ENCODE results near the gene CDC45. TPM values are rescaled to one million over a fixed set of nuclear protein-coding genes. Genes with fewer than 3 reads are reported as not detected.

Gene CDC45
- total RNA-seq, 1 donor from 2014 or later: 6.2 TPM

DNA sequence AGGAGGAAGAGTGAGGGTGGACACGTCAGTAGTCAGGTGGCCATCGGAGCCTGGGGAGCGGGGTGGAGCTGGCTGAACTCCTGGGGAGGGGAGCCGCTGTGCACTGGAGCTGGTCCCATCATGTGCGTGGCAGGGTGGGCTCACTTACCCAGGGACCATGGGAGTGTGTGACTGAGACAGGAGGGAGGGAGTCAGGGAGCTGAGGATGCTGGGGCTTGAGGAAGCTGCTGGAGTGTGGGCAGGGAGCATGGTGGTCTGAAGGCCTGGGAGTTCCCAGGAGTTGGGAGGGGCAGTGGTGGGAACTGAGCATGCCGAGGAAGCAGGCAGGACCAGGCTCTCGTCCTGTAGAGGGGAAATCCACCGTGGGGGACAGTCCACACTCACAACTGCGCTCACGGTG lies 26.5 kb downstream of the CDC45 start:
- Mint-ChIP-seq H3K4me1 (ENCODE audit: unreplicated experiment) (no peaks in the 10 kb centered on the region), H3K36me3 (ENCODE audit: low read depth, unreplicated experiment) (no peaks in the 10 kb centered on the region), H3K27me3 (ENCODE audit: unreplicated experiment) (peaks cover 1% of the 10 kb centered on the region), H3K4me3 (ENCODE audit: unreplicated experiment) (no peak overlapping the region), H3K9me3 (ENCODE audit: unreplicated experiment) (no peaks in the 10 kb centered on the region), H3K27ac (ENCODE audit: unreplicated experiment) (no peak overlapping the region)
- DNase-seq (ENCODE audit: low spot score): no peak
- TF ChIP-seq, protein P1, sequence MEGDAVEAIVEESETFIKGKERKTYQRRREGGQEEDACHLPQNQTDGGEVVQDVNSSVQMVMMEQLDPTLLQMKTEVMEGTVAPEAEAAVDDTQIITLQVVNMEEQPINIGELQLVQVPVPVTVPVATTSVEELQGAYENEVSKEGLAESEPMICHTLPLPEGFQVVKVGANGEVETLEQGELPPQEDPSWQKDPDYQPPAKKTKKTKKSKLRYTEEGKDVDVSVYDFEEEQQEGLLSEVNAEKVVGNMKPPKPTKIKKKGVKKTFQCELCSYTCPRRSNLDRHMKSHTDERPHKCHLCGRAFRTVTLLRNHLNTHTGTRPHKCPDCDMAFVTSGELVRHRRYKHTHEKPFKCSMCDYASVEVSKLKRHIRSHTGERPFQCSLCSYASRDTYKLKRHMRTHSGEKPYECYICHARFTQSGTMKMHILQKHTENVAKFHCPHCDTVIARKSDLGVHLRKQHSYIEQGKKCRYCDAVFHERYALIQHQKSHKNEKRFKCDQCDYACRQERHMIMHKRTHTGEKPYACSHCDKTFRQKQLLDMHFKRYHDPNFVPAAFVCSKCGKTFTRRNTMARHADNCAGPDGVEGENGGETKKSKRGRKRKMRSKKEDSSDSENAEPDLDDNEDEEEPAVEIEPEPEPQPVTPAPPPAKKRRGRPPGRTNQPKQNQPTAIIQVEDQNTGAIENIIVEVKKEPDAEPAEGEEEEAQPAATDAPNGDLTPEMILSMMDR (IDR thresholded peaks at IDR 0.05; ENCODE audit: unreplicated experiment): no peak

DNA sequence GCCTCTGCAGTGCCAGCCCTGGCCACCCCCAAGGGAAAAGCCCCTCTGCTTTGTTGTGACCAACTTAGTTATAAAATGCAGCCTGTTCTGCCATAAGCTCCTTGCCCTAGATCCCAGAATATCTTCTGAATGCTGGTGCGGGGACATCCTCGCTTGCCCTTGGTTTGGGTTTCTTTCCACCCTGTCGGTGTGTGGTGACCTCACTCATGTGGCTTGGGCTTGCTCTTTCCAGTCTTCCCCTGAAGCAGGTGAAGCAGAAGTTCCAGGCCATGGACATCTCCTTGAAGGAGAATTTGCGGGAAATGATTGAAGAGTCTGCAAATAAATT lies 27.8 kb downstream of the CDC45 start:
- Mint-ChIP-seq H3K27ac (ENCODE audit: unreplicated experiment) (no peak overlapping the region), H3K4me3 (ENCODE audit: unreplicated experiment) (no peak overlapping the region), H3K27me3 (ENCODE audit: unreplicated experiment) (peaks cover 1% of the 10 kb centered on the region), H3K9me3 (ENCODE audit: unreplicated experiment) (no peaks in the 10 kb centered on the region), H3K36me3 (ENCODE audit: low read depth, unreplicated experiment) (no peaks in the 10 kb centered on the region), H3K4me1 (ENCODE audit: unreplicated experiment) (no peaks in the 10 kb centered on the region)
- DNase-seq (ENCODE audit: low spot score): no peak
- TF ChIP-seq, protein P1 (IDR thresholded peaks at IDR 0.05; ENCODE audit: unreplicated experiment): no peak

DNA sequence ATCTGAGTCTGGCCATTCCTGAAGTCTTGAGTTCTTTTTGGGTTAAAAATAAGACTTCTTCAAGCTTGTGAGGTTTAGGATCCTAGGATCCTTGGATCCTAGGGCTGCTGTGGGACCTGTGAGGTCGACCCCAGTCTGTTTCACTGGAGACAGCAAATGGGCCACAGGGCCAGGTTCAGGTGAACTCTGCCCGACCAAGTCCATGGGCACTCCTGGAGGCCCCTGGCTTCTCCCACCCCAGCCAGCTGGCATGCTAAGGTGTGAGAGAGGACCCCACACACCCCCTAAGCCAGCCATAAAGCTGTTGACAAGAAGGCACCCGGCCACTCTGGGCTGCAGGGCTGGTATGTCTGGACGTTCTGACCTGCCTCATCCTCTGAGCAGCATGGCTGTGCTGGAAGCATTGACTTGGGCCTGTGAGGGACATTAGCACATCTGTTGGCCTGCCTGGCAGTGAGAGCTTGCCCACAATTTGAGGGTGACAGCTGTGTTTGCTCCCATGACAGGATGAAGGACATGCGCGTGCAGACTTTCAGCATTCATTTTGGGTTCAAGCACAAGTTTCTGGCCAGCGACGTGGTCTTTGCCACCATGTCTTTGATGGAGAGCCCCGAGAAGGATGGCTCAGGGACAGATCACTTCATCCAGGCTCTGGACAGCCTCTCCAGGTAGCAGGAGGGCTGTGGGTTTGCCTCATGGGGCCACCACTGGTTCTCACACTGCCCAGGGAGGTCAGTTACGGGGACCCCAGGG lies 28.5 kb downstream of the CDC45 start:
- no peak for DNase-seq (ENCODE audit: low spot score)
- Mint-ChIP-seq H3K4me1 (ENCODE audit: unreplicated experiment) (no peaks in the 10 kb centered on the region), H3K27me3 (ENCODE audit: unreplicated experiment) (peaks cover 1% of the 10 kb centered on the region), H3K27ac (ENCODE audit: unreplicated experiment) (no peak overlapping the region), H3K9me3 (ENCODE audit: unreplicated experiment) (no peaks in the 10 kb centered on the region), H3K4me3 (ENCODE audit: unreplicated experiment) (no peak overlapping the region), H3K36me3 (ENCODE audit: low read depth, unreplicated experiment) (no peaks in the 10 kb centered on the region)
- TF ChIP-seq, protein P1 (IDR thresholded peaks at IDR 0.05; ENCODE audit: unreplicated experiment): no peak

DNA sequence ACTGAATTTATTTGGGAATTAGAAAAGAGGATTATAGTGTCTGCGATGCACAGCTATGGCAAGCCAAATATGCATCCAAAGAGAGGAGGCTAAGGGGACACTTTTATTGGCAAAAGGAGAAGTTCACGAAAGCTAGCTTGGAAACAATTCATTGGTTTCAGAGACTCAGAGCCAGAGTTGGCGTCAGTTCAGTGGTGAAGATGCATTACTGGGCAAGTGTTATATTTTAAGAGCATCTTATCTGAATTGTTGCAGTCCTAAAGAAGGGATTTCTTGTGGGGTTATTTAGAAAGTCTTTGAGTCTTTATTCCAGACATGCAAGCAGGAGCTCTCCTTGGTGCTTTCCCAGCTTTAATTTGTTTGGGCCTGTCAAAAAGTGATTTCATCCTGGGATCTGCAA lies 29.5 kb downstream of the CDC45 start:
- Mint-ChIP-seq H3K27ac (ENCODE audit: unreplicated experiment) (no peak overlapping the region), H3K4me1 (ENCODE audit: unreplicated experiment) (no peaks in the 10 kb centered on the region), H3K27me3 (ENCODE audit: unreplicated experiment) (peaks cover 1% of the 10 kb centered on the region), H3K36me3 (ENCODE audit: low read depth, unreplicated experiment) (no peaks in the 10 kb centered on the region), H3K9me3 (ENCODE audit: unreplicated experiment) (no peaks in the 10 kb centered on the region), H3K4me3 (ENCODE audit: unreplicated experiment) (no peak overlapping the region)
- no peak for DNase-seq (ENCODE audit: low spot score)
- TF ChIP-seq, protein P1 (IDR thresholded peaks at IDR 0.05; ENCODE audit: unreplicated experiment): no peak

DNA sequence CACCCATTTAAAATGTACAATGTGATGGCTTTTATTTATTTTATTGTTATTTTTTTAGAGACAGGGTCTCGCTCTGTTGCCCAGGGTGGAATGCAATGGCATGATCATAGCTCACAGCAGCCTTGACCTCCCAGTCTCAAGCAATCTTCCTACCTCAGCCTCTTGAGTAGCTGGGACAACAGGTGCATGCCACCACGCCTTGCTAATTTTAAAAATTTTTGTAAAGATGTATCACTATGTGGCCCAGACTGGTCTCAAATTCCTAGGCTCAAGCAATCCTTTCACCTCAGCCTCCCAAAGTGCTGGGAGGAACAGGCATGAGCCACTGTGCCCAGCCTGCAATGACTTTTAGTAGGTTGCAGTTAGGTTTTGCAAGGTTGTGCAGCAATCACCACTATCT lies 30.2 kb downstream of the CDC45 start:
- Mint-ChIP-seq H3K27ac (ENCODE audit: unreplicated experiment) (no peak overlapping the region), H3K9me3 (ENCODE audit: unreplicated experiment) (no peaks in the 10 kb centered on the region), H3K27me3 (ENCODE audit: unreplicated experiment) (peaks cover 1% of the 10 kb centered on the region), H3K4me1 (ENCODE audit: unreplicated experiment) (no peaks in the 10 kb centered on the region), H3K36me3 (ENCODE audit: low read depth, unreplicated experiment) (no peaks in the 10 kb centered on the region), H3K4me3 (ENCODE audit: unreplicated experiment) (no peak overlapping the region)
- no peak for DNase-seq (ENCODE audit: low spot score)
- TF ChIP-seq, protein P1 (IDR thresholded peaks at IDR 0.05; ENCODE audit: unreplicated experiment): no peak
